ENCODE data around the gene TUBA4A. TPM values are rescaled to one million over a fixed set of nuclear protein-coding genes. Genes with fewer than 3 reads are reported as not detected.
A peak's percentile ranks its signal among the peaks of the same experiment; 100 is the strongest.

Gene TUBA4A
- polyA plus RNA-seq (2011; rRNA removed) (16.8 and 23.0 TPM in 2 replicates), polyA minus RNA-seq (2011; rRNA and poly(A)+ RNA removed) (3.8 and 7.0 TPM in 2 replicates)

DNA sequence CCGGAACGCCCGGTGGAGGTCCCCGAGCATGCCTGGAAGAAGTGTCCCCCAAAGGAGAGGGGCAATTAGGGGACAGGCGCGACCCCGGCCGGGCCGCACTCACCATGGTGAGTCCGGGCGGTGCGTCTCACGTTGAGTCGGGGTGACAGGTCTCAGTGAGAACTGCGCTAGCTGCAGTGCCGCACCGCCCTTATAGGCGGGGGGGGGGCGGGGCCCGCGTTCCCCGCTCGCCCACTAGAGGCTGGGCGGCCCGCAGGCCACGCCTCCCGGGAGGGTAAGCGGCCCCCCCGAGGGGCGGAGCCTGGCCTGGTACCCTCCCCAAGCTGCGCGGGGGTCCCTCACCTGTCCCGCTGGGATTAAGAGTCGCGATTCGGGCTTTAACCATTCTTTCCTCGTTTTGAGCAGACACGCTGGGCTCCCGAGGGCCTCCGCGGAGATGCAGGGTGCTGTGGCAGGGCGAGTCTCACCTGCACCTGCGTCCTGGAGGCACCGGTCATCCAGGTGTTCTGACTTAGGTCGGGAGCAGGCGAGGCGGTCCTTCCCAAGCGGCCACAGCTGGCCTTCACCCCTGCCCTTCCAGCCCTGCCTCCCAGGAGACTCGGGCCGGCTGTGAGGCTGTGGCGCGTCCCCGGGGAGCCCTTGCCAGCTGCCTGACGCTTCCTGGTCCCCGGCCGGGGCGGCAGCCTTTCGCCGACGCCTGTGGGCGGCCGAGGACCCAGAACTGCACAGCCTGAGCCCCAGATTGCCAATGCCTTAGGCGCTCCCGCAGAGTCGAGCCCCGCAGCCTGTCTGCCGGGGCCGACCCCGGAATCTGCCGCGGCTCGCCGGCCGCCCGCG lies at the start of gene TUBA4A:
Gene TUBA4A, minus strand, starts transcription at position 166 of the 837 bp plus-strand sequence. Its CDS starts 60 bp downstream, at position 106.
- Histone ChIP-seq H3K27me3 (ENCODE audit: control insufficient read depth, insufficient read depth, low read length) (peaks cover 5% of the 10 kb centered on the region), H3K36me3 (ENCODE audit: control insufficient read depth, insufficient read depth, low read length) (no peaks in the 10 kb centered on the region), H3K4me3 (ENCODE audit: low read depth, low read length) (peak within 1 kb of the TSS; percentile 52)
- peak; percentile 4; the same call in 1 of the 2 replicates for TF ChIP-seq CTCF (IDR thresholded peaks at IDR 0.05; ENCODE audit: insufficient read depth, low read depth, low read length)
- ChIA-PET CTCF (interaction anchor here (0.9 to 9.5 kb wide), 5 partner anchors 9 to 83 kb away, joined by 3 to 61 read pairs (median 4); partner anchors contain the start of gene DNAJB2), POLR2A (interaction anchor here (0.6 kb wide), 1 partner anchor 164 kb away, joined by 4 read pairs; the partner anchor contains the start of gene DES)
- no peak for DNase-seq (ENCODE audit: low read depth)

GRCh38 chr2:219302412-219302968 lies 48.8 kb upstream of the TUBA4A start:
- no peak overlapping the region for H3K4me3 ChIP-seq (ENCODE audit: low read depth, low read length)
- CTCF ChIA-PET, result interaction anchor here (1.8 to 20.7 kb wide), 3 partner anchors 8 to 144 kb away, joined by 5 to 403 read pairs (median 105); partner anchors contain the start of genes DNAJB2 and NHEJ1
- no peak for TF ChIP-seq CTCF (IDR thresholded peaks at IDR 0.05; ENCODE audit: insufficient read depth, low read depth, low read length)
- peaks cover 14% of the 10 kb centered on the region for H3K27me3 ChIP-seq (ENCODE audit: control insufficient read depth, insufficient read depth, low read length)
- no peaks in the 10 kb centered on the region for H3K36me3 ChIP-seq (ENCODE audit: control insufficient read depth, insufficient read depth, low read length)
- no peak for DNase-seq (ENCODE audit: low read depth)
- POLR2A ChIA-PET, result no interaction called here

- ChIA-PET POLR2A (no interaction called here), CTCF (interaction anchor here (0.9 to 20.7 kb wide), 15 partner anchors 8 to 305 kb away, joined by 3 to 403 read pairs (median 6); partner anchors contain the start of genes ABCB6, CNPPD1, DNAJB2 and NHEJ1)
- Histone ChIP-seq H3K27me3 (ENCODE audit: control insufficient read depth, insufficient read depth, low read length) (peaks cover 14% of the 10 kb centered on the region), H3K4me3 (ENCODE audit: low read depth, low read length) (no peak overlapping the region), H3K36me3 (ENCODE audit: control insufficient read depth, insufficient read depth, low read length) (no peaks in the 10 kb centered on the region)
- no peak for DNase-seq (ENCODE audit: low read depth)
- no peak for TF ChIP-seq CTCF (IDR thresholded peaks at IDR 0.05; ENCODE audit: insufficient read depth, low read depth, low read length)
Measured at GRCh38 chr2:219300022-219300421, 46.3 kb upstream of the TUBA4A start.

DNA sequence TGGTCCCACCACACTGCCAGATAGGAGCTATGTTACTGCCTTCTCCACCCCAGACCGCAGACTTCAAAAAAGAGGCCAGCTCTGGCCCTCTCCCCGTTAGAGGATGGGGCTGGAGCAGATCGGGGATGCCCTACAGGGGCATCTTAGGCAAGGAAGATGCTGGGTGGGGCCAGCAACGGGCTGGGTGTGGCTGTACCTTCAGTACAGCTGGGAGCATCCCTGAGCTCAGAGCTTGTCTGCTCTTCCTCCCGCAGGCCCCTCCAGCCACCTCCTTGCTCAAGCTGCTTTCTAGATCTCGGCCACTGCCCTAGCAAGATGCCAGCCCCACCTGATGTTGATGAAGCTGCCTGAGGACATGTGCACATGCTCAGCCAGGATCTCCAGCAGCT lies 45.6 kb upstream of the TUBA4A start:
- ChIA-PET POLR2A (interaction anchor here (0.5 kb wide), 1 partner anchor 46 kb away, joined by 5 read pairs; the partner anchor contains the start of gene TUBA4B), CTCF (interaction anchor here (0.7 to 20.7 kb wide), 27 partner anchors 9 to 224 kb away, joined by 3 to 403 read pairs (median 5); partner anchors contain the start of genes ABCB6, ANKZF1, ATG9A and CNPPD1)

More for the DNA sequence above, 45.6 kb upstream of the TUBA4A start:
- TF ChIP-seq CTCF (IDR thresholded peaks at IDR 0.05; ENCODE audit: insufficient read depth, low read depth, low read length), result no peak
- H3K36me3 ChIP-seq (ENCODE audit: control insufficient read depth, insufficient read depth, low read length), result no peaks in the 10 kb centered on the region
- no peak overlapping the region for H3K4me3 ChIP-seq (ENCODE audit: low read depth, low read length)
- peaks cover 14% of the 10 kb centered on the region for H3K27me3 ChIP-seq (ENCODE audit: control insufficient read depth, insufficient read depth, low read length)
- no peak for DNase-seq (ENCODE audit: low read depth)
